Retinal pigment epithelial cell (primary cell): Measurements from ENCODE around the gene HOXC13.

Source experiments
- DNase-seq: peaks from one replicate; pipeline ENCODE4 v3.0.0-alpha.2; 2010; ENCODE audit warnings: low read depth
- H3K4me3 ChIP-seq: 2 replicates; pipeline ENCODE4 v1.5.1; 2011; ENCODE audit warnings: mild to moderate bottlenecking, low read length, control low read depth, moderate library complexity
- TF ChIP-seq, protein P1 (sequence below): conservative IDR thresholded peaks from 2 replicates; pipeline ENCODE4 v1.5.1; 2011; ENCODE audit warnings: low read depth, low read length, control low read depth, inconsistent platforms

HOXC13 gene

DNA sequence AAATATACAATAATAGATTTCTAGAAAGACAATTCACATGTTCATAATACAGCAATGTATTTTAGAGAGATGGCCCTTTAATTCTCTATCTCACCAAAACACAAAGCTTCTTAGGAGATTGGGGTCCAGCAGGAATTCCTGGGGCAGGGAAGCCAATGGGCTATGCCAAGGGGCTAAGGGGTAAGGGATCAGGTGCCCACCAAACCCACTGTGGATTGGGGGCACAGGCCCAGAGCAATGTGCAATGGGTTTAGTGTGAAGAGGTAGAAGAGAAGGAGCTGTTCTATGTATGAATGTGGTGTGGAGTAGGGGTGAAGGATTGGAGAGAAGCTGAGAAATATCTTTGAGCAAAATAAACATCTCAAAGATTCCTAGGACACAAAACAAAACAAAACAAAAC is 2.6 kb downstream of the HOXC13 start:
- TF ChIP-seq, protein P1, sequence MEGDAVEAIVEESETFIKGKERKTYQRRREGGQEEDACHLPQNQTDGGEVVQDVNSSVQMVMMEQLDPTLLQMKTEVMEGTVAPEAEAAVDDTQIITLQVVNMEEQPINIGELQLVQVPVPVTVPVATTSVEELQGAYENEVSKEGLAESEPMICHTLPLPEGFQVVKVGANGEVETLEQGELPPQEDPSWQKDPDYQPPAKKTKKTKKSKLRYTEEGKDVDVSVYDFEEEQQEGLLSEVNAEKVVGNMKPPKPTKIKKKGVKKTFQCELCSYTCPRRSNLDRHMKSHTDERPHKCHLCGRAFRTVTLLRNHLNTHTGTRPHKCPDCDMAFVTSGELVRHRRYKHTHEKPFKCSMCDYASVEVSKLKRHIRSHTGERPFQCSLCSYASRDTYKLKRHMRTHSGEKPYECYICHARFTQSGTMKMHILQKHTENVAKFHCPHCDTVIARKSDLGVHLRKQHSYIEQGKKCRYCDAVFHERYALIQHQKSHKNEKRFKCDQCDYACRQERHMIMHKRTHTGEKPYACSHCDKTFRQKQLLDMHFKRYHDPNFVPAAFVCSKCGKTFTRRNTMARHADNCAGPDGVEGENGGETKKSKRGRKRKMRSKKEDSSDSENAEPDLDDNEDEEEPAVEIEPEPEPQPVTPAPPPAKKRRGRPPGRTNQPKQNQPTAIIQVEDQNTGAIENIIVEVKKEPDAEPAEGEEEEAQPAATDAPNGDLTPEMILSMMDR, result no peak
- H3K4me3 ChIP-seq, result no peak overlapping the region
- no peak for DNase-seq

DNA sequence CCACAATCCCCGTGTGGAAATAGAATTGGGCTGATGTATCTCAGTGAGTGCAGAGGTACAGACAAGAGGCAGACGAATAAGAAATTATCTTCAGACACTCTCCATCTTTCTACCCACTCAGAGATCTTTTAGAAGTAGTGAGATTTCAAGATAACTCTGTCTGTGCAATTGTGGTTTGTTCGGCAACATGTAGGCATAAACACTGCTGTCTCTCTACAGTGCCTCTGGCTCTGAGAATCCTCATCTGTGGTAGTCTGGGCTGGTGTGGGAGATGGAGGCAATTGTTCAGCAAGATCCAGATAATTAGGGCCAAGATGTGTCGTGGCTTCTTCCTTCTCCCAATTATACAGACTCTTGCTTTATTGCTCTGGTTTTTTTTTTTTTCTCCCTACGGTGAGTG is 3.1 kb downstream of the HOXC13 start:
- TF ChIP-seq, protein P1, result no peak
- no peak for DNase-seq
- H3K4me3 ChIP-seq, result no peak overlapping the region

DNA sequence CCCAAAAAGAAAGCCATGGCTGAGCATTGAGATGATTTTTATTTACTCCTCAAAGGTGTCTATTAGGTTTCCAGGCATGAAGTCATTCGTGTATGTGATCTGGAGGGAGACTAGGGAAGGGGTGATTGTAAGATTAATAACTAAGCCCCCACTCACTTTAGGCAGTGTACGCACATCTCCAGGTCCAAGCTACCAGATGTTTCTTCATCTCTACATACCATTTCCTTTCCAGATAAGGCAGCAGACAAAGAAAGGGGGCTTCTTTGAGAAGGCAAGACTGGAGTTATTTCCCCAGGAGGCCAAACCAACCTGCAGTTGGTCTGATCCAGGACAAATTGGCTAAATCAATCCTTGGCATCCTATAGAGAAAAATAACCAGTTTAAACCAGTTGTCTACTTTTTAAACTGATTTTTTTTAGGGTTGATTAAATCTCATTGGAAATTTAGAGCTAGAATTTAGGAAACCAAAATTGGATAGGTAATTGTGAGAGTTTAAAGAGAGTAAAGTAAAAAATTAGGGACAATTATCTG is 3.9 kb downstream of the HOXC13 start:
- TF ChIP-seq, protein P1, result no peak
- no peak overlapping the region for H3K4me3 ChIP-seq
- DNase-seq, result no peak

DNA sequence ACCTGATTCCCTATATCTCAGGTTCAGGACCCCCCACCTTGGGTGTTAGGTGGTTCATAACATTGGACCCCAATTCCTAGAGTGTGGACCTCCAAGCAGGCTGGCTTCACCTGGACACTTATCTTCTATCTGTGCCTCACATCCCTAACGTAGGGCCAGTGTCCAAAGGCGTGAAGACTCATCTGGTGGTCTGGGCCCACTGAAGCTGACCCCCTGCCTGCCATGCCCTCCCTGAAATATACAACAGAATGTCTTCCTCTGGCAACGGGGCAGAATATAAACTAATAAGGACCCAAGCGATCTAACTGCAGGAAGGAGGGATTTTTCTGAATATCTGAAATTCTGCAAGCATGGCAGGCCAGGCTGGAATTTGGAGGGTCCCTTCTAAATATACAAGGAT is 5.6 kb downstream of the HOXC13 start:
- H3K4me3 ChIP-seq, result no peak overlapping the region
- TF ChIP-seq, protein P1, result no peak
- DNase-seq, result no peak

DNA sequence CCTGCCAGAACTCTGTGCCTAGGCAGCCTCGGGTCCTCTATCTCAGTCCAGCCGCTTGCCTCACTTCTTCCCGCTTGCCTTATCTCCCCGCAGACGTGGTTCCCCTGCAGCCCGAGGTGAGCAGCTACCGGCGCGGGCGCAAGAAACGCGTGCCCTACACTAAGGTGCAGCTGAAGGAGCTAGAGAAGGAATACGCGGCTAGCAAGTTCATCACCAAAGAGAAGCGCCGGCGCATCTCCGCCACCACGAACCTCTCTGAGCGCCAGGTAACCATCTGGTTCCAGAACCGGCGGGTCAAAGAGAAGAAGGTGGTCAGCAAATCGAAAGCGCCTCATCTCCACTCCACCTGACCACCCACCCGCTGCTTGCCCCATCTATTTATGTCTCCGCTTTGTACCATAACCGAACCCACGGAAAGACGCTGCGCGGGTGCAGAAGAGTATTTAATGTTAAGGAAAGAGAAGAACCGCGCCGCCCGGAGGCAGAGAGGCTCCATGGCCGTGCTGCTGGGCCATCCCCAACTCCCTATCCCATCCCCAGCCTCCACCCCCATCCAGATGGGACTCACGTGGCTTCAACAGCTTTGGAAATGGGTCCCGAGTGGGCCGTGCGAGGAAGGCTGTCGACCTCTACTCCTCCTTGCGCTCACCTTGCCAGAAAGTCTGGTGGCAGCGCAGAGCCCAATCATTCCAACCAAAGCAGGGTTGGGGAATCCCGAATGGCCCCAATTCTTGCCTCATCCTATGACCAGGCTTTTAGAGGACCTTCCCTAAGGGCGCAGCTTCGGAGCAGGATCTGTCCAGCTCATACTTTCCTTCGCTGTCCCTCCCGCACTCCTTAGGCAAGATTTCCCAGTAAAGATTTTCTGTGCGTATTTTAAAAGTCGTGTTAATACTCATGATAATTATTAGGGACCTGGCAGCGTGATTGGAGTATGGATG is 6.5 kb downstream of the HOXC13 start:
- DNase-seq, result no peak
- H3K4me3 ChIP-seq, result no peak overlapping the region

DNA sequence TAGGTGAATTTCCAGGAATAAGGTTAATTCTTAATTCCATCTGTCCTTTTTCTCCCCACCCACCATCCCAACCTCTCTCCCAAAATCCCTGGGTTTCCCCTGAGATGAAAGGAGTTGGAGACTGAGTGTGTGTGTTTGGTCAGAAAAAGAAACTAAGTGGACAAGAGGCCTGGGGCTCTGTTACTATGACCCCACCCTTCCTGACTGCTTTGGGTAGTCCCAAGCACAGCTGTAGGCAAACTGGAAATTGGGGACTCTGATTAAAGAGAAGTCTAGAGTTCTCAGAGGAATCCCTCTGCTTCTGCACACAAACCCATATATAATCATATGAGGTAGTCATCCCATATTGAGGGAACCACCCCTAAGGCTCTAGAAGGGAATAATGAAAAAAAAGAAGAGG is 9.1 kb downstream of the HOXC13 start:
- TF ChIP-seq, protein P1, result no peak
- no peak for DNase-seq
- H3K4me3 ChIP-seq, result no peak overlapping the region

More for the DNA sequence above, 6.5 kb downstream of the HOXC13 start:
- TF ChIP-seq, protein P1, result no peak
